T-helper 1 cell (primary cell): ENCODE measurements around the gene GNG11.
"Not testable (repeated sequence)": the region's sequence is repeated elsewhere in the genome, so short reads cannot be mapped to it uniquely, and the experiment has no call there.

Source experiments
- DNase-seq, 5 donors: peaks; one replicate each; pipeline ENCODE4 v3.0.0-alpha.2; 2012 to 2020
- total RNA-seq, 4 donors: gene quantifications; one replicate each; lab custom pipeline; 2026; lab: John Stamatoyannopoulos, UW

GNG11 gene
- total RNA-seq = 0 reads per million in 4 donors

GRCh38 chr7:93921607-93922566 is at the start of gene GNG11:
GNG11 (plus strand) TSS chr7:93921735; CDS start chr7:93922138, 403 bp downstream.
- peak in 2 of 5 donors; percentile 6 to 13 for DNase-seq

GRCh38 chr7:93873998-93874574 is 47.4 kb upstream of the GNG11 start:
- no peak for DNase-seq

- no peak for DNase-seq
Measured at GRCh38 chr7:93877742-93878141, 43.8 kb upstream of the GNG11 start.

GRCh38 chr7:93879356-93879755 is 42.2 kb upstream of the GNG11 start:
- no peak for DNase-seq

- DNase-seq = no peak
Measured at GRCh38 chr7:93882468-93882867, 39.1 kb upstream of the GNG11 start.

- no peak for DNase-seq
Measured at GRCh38 chr7:93883078-93883916, 38.2 kb upstream of the GNG11 start.

- DNase-seq = no peak
Measured at GRCh38 chr7:93883917-93884345, 37.6 kb upstream of the GNG11 start.

- no peak for DNase-seq
Measured at GRCh38 chr7:93884541-93884940, 37.0 kb upstream of the GNG11 start.

- no peak for DNase-seq
Measured at GRCh38 chr7:93889261-93889660, 32.3 kb upstream of the GNG11 start.

- DNase-seq = no peak
Measured at GRCh38 chr7:93890041-93890463, 31.5 kb upstream of the GNG11 start.

GRCh38 chr7:93890464-93891068 is 31.0 kb upstream of the GNG11 start, which contains the start of gene TFPI2:
TFPI2 (minus strand) TSS chr7:93890753; CDS start chr7:93890678, 75 bp downstream.
- DNase-seq = no peak

GRCh38 chr7:93894426-93894825 is 27.1 kb upstream of the GNG11 start:
- DNase-seq = no peak

- DNase-seq = no peak
Measured at GRCh38 chr7:93894966-93895640, 26.4 kb upstream of the GNG11 start.

- DNase-seq = no peak
Measured at GRCh38 chr7:93895859-93896600, 25.5 kb upstream of the GNG11 start.

GRCh38 chr7:93897680-93898079 is 23.9 kb upstream of the GNG11 start:
- DNase-seq = no peak

GRCh38 chr7:93902777-93903423 is 18.6 kb upstream of the GNG11 start:
- DNase-seq = peak in 1 of 5 donors; percentile 14

GRCh38 chr7:93906267-93906666 is 15.3 kb upstream of the GNG11 start, which contains the start of gene GNGT1:
GNGT1 (plus strand) TSS chr7:93906567; CDS start chr7:93906747, 180 bp downstream.
- DNase-seq = no peak

- no peak for DNase-seq
Measured at GRCh38 chr7:93910076-93910994, 11.2 kb upstream of the GNG11 start.

GRCh38 chr7:93911242-93911641 is 10.3 kb upstream of the GNG11 start:
- not testable (repeated sequence) for DNase-seq
